GM18519 (cell line): ENCODE measurements around the gene MAS1L.
"Not testable (repeated sequence)": the region's sequence is repeated elsewhere in the genome, so short reads cannot be mapped to it uniquely, and the experiment has no call there.

Experiments
- ATAC-seq: cut with Tn5 transposase; IDR thresholded peaks from one replicate; pipeline ENCODE4 v1.9.1; 2021; ENCODE audit warnings: mild to moderate bottlenecking, moderate library complexity; ENCODE audit not compliant: unreplicated experiment, low FRiP score

MAS1L gene

GRCh38 chr6:29486577-29486976 lies 1.2 kb downstream of the MAS1L start:
- no peak for ATAC-seq

- ATAC-seq = no peak
Observed at GRCh38 chr6:29483735-29484134, 4.0 kb downstream of the MAS1L start.

GRCh38 chr6:29483186-29483585 lies 4.6 kb downstream of the MAS1L start:
- ATAC-seq = no peak

GRCh38 chr6:29479560-29479959 lies 8.2 kb downstream of the MAS1L start:
- ATAC-seq = no peak

DNA sequence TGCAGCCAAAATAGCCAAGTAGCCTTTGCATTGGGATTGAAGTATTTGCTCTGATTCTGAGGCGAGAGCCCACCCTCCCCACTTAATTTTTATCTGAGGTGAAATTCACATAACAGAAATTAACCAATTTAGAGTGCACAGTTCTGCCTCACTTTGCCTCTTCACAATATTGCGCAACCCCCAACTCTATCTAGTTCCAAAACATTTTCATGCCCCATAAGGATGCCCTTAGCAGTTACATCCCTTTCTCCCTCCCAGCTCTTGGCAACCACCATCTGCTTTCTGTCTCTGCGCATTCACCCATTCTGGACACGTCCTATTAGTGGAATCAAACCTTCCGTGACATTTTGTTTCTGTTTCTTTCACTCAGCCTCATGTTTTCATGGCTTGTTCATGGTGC lies 9.0 kb downstream of the MAS1L start:
- ATAC-seq = no peak

- ATAC-seq = no peak
Observed at GRCh38 chr6:29477923-29478450, 9.8 kb downstream of the MAS1L start.

DNA sequence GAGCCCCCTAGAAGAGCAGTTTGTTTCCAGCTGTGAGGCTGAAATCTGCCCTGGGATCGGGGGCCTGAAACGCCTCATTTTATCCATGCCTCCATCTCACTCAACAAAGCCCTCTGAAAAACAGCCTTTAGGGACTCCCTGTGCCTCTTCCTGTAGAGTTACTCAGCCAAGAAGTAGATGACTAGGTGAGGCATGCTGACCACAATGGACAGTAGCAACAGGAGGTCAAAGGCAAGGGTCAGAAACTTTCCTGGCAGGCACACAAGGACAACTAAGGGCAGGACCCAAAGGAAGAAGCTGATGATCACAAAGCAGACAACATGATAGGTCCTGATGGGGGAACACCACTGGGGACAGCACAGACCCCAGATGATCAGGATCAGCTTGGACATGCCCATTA lies 12.8 kb downstream of the MAS1L start:
- no peak for ATAC-seq

GRCh38 chr6:29466241-29466640 lies 21.5 kb downstream of the MAS1L start:
- ATAC-seq = no peak

- no peak for ATAC-seq
Observed at GRCh38 chr6:29465801-29466200, 22.0 kb downstream of the MAS1L start.

GRCh38 chr6:29465279-29465678 lies 22.5 kb downstream of the MAS1L start:
- no peak for ATAC-seq

DNA sequence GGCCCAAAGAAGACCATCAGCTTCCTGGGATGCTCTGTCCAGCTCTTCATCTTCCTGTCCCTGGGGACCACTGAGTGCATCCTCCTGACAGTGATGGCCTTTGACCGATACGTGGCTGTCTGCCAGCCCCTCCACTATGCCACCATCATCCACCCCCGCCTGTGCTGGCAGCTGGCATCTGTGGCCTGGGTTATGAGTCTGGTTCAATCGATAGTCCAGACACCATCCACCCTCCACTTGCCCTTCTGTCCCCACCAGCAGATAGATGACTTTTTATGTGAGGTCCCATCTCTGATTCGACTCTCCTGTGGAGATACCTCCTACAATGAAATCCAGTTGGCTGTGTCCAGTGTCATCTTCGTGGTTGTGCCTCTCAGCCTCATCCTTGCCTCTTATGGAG lies 25.7 kb downstream of the MAS1L start:
- no peak for ATAC-seq

GRCh38 chr6:29461021-29461814 lies 26.5 kb downstream of the MAS1L start:
- no peak for ATAC-seq

DNA sequence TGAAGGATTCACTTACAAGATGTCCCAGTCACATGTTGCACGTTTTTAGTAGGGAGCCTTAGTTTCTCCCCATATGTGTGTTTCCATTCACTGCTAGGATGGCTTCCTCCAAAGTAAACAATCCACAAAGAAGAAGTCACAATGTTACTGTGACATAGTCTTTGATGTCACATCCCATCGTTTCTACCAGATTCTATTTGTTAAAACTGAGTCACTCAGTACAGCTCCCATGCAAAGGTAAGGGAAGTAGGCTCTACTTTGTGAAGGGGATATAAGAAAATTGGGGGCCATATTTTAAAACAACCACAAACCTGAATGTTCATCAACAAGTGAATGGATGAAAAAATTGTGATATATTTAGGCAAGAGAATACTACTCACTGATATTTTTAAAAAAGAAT lies 30.8 kb downstream of the MAS1L start, which contains the start of the genes OR11A1 and OR2H1:
Gene OR11A1 (minus strand): TSS at position 101 of the 400 bp plus-strand sequence. CDS start 29,430 bp downstream, outside the sequence.
Gene OR2H1 (plus strand): TSS at position 185 of the 400 bp plus-strand sequence. CDS start 4,615 bp downstream, outside the sequence.
- no peak for ATAC-seq

- no peak for ATAC-seq
Observed at GRCh38 chr6:29451471-29452193, 36.1 kb downstream of the MAS1L start.

GRCh38 chr6:29447670-29448069 lies 40.1 kb downstream of the MAS1L start:
- ATAC-seq = no peak

DNA sequence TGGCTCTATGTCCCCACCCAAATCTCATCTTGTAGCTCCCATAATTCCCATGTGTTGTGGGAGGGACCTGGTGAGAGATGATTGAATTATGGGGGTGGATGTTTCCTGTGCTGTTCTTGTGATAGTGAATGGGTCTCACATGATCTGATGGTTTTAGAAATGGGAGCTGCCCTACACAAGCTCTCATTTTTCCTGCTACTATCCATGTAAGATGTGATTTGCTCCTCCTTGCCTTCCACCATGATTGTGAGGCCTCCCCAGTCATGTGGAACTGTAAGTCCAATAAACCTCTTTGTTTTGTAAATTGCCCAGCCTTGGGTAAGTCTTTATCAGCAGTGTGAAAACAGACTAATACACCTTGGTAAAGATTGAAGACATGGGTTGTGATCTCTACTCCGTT lies 43.7 kb downstream of the MAS1L start:
- ATAC-seq = not testable (repeated sequence)

GRCh38 chr6:29442719-29443118 lies 45.0 kb downstream of the MAS1L start:
- no peak for ATAC-seq

DNA sequence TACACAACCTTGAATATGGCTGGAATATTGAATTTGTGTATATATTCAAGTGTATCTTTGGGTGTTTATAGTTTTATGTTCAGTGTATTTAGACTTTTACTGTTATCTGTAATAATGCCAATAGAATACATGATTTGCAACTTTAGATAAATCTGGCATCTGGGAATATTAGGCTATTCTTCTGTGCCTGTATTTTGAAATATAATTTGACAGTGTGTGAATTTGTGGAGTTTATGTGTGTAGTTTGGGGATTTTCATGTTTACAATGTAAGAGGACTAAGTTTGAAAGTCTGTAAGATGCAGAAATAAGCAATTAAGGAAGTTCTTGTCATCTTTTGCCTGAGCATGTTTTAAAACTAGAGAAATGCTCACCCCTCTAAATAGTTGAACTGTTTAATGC lies 48.8 kb downstream of the MAS1L start, which contains the start of gene OR10C1:
Gene OR10C1 (plus strand): TSS at position 301 of the 400 bp plus-strand sequence. CDS start 710 bp downstream, outside the sequence.
- ATAC-seq = no peak

DNA sequence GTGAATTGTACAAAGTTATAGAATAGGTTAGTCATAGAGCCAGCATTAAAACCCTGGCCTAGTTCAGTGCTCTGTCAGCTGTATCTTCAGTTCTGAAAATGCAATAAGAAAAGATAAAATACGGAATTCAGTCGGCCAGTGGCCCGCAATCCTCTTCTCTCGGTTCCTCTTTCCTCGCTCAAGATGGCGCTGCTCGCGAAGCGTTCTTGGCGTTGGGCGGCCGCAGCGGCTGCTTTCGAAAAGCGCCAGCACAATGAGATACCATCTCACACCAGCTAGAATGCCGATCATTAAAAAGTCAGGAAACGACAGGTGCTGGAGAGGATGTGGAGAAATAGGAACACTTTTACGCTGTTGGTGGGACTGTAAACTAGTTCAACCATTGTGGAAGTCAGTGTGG lies 51.0 kb downstream of the MAS1L start:
- ATAC-seq = not testable (repeated sequence)
